ENCODE data around the gene MAP4K2. TPM values are rescaled to one million over a fixed set of nuclear protein-coding genes. Genes with fewer than 3 reads are reported as not detected.
"Not testable (repeated sequence)": the region's sequence is repeated elsewhere in the genome, so short reads cannot be mapped to it uniquely, and the experiment has no call there.

MAP4K2 gene
- polyA plus RNA-seq (2013, experiment 1 of 2; ENCODE audit: insufficient read length): 14.8 TPM
- polyA plus RNA-seq (2013, experiment 2 of 2; ENCODE audit: insufficient read length): 13.1 TPM

DNA sequence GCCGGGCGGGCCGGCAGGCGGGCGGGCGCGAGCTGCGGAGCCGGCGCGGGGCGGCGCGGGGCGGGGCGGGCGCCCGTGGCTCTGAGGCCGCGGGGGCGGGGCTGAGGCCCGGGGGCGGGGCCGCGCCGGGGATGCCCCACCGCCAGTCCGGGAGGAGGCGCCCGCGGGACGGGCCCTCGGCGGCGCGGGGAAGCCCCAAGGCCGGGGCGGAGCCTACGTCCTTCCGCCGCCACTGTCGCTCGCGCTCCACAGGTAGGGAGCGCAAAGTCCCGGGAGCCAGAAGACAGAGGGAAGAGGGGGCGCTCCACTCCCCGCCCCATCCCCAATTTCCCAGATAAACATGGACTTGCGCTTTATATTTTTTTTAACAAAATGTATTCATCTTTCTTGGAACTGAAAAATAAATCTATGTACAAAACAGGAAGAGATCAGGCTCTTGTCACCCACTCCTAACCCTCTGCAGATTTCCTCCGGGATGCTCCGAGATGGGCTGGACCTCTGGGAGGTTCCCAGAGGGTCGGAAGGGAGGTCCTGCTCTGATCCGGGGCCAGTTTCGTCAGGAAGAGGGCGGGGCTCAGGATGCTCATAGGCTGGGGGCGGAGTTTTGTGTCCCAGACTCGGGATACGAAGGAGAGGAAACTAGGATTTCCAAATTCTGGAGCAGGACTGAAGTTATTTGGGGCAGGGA is at the start of gene MAP4K2:
Gene MAP4K2 (minus strand): TSS at position 57 of the 688 bp plus-strand sequence. CDS start 65 bp downstream, outside the sequence.
- peak; percentile 84 for DNase-seq

DNA sequence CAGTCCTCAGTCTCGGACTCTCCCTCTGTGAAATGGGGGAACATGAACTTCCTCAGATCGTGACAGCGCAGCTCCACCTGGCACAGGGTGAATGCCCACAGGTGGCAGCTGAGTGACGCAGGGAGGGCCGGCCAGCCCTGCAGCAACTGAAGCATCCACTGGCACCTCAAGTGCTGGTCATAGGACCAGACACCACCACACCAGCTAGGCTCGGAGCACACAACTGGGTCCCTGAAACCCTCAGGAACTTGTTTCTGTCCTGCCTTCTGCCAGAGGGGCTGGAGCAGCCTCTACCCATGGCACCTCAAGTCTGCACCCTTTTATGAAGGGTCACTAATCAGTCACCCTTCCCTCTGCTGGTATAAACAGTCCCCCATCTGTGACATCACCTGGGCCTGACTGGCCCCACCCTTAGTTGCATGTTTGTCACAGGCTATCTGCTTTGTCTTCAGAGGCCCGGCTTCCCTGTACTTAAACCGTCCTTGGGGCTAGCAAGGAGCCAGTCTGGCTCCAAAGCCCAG is 48.9 kb upstream of the MAP4K2 start:
- no peak for DNase-seq

DNA sequence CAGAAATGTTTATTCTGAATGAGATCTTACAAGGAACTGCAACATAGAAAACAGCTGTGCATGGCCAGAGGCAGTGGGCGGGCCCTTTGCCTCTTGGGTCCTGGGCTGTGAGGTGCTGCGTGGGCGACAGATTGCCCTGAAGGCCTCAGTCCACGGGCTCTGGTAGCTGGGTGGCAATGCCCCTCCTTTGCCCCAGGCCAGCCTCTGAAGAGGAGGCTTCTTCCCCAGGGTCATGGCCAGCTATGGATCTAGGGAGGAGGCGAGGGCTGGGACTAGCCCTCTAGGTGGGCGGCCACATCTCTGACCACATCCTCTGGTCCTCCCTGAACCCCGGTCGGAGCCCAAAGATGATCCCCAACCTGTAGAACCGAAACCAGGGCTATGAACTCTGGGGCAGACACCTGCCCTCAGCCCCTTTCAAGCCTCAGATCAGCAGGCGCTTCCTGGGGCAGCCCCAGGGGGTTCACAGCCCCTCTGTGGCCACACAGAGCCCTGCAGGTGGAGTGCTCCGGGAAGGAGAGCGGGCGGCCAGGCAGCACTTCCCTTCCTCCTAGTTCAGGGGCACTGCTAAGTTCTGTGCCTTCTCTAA is 48.1 kb upstream of the MAP4K2 start:
- DNase-seq: no peak

DNA sequence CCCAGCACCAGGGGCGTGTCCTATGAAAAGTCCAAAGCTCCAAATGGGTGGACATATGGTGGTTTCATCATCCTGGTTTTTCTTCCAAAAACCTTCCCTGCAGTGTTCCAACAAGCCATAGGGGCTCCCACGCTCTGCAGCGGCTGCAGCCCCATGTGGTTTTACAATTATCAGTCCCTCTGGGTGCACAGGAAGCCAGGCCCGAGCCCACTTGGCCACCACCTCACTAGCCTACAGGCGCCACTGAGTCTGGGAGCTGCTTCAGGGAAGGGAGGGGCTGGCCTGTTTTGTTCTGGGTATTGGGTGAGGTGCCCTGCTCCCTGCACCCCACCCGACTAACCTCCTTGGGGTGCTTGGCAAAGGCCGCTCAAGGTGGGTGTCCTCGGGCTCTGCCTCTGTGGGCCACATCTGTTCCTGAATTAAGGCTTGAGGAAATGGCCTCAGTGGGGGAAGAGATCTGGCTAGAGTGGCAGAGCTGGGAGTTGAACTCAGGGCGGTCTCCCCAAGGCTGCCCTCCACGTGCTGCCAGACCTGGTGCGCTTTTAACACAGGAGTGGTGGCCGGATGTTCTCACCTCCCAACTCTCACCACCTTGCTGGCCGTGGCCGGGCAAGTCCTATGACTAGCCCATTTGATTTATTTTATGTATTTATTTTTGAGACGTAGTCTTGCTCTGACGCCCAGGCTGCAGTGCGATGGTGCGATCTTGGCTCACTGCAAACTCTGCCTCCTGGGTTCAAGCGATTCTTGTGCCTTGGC is 46.8 kb upstream of the MAP4K2 start:
- no peak for DNase-seq

DNA sequence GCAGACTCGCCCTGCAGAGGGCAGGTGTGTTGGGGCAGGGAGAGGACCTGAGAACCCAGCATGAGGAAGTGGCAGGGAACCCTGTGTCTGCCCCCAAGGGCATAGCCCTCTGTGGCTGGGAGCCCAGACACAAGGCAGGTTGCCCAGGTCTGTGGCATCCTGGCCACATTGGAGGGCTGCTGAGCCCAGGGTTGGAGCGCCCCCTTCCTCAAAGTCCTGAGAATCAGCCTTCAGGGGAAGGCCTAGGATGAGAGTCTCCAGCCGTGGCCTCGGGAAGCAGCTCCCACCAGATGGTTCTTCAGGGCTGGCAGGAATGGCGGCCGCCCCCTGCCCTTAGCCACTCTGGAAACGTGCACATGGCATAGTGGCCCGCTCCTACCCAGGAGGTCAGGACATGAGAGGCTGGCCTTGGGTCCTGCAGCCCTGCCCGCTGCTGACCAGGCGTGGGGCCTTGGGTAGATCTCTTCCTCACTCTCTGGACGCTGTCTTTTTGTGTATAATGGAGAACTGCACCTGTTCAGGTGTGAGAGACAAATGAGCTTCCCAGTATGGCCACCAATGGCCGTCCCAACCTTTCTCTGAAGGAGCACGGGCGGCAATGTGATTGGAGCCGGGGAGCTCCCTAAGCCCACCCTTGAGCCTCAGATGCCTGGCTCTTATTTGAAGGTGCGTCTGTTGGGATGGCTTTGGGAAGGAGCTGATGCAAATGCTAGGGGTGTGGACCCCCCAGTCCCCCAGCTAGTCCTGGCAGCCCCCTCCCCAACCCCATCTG is 46.0 kb upstream of the MAP4K2 start:
- no peak for DNase-seq

DNA sequence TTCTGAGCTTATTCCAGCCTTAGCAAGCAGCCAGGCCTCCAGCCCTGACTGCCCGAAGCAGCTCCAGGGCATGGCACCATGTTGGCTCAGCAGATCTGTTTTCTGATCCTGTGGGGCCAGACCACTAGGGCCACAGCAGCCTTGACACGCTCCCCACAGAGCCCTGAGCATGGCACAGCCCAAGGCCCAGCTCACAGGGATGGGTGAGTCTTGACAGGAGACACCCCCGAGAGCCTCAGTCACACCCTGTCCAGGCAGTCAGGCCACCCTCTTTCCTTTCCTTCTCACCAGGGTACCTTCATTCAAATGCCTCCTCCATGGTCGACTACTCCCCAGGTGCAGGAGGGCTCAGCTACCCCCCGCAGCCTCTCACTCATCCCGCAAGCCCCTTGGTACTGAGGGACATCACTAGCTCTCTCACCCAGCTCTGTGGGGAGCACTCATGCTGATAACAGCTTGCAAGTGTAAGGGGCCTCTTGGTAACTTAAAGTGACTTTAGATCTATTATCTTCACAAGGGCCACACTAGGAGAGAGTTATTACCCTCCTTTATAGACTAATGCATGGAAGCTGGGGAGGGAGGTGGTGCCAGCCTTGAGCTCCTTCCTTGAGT is 45.3 kb upstream of the MAP4K2 start:
- no peak for DNase-seq

DNA sequence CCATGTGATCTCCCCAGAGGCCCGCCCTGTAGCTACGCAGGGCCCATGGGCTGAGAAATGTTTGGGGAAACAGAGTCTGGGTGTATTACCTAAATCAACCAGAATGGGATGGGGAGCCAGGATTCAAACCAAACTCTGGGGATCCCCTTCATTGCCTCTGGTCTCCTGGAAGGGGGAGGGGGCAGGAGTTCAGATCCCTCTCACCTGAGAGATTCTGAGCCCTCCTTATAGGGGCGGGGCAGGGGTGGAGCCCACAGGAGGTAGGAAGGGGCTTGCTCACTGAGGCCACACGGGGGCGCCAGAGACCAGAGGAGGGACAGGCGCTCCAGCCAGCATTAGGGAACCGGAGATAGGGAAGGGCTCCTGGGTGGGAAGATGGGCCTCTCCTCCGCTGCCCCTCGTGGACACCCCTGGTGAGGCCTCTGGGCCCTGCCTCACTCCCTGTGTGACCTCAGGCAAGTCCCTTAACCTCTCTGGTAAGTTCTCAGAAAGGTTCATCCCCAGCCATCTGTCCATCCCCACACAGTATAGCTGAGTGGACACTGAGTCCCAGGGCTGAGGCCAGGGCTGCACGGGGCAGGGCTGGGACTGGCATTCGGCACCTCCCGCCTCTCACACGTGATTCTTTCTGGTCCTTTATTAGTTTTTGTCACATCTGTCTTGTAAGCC is 44.1 kb upstream of the MAP4K2 start:
- DNase-seq: peak; percentile 87

DNA sequence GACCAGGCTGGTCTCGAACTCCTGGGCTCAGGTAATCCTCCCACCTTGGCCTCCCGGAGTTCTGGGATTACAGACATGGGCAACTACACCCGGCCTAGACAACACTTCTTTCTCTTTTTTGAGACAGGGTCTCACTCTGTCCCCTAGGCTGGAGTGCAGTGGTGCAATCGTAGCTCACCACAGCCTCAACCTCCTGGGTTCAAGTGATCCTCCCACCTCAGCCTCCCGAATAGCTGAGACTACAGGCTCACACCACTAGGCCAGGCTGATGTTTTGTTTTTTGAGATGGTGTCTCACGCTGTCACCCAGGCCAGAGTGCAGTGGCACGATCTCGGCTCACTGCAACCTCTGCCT is 42.7 kb upstream of the MAP4K2 start:
- not testable (repeated sequence) for DNase-seq

DNA sequence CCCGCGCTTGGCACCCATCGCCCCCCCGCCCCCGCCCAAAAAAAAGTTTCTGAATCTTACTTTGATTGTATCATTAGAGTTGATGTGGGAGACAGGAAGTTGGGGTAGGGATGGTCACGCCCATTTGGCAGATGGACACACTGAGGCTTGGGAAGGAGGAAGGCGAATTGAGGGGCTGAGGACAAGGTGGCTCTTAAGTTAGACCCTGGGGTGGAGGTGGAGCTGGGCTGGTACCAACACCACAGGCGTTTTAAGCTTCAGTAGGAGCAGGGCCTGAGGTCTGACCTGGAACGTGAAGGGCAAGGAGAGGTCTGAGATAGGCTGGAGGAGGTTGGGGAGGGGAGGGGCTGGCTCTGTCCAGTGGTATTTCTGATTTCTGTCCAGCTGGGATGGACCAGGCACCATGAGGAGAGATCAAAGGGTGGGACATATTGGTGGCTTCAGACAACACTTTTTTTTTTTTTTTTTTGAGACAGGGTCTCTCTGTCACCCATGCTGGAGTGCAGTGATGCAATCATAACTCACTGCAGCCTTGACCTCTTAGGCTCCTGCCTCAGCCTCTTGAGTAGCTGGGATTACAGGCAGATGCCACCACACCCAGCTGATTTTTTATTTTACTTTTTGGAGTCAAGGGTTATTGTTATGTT is 42.2 kb upstream of the MAP4K2 start:
- DNase-seq: no peak

DNA sequence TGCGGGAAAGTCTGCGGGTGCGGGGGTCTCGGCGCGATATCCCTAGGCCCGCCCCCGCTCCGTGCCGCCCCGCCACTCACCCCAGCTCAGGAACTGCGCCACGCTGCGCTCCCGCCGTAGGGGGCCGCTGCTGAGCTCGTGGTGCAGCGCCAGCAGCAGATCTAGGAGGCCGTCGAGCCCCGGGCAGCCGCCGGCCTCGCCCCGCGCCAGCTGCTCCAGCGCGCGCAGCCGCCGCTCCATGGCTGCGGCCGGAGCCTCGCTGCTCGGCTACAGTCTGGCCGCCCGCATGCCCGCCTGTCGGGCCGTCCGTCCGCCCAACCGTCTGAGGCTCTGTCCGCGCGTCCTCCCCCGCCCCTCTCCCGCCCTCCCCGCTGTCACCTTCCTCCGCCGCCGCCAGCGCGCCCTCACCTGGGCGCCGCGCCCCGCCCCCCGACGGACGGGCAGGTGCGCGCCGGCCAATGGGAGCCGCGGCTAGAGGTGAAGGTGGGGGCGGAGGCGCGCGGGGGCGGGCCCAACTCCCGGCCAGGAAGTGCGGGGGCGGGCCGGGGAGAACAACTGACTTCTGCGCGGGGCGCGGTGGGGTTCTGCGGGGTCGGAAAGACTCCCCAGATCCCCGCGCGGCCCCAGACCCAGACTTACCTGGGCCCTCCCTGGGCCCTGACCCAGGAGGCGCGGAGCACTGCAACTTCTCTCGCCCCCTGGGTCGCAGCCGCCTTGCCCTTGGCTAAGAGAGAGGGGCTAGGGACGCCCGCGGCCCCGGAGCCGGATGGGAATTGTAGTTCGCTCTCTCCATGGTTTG is 41.5 kb upstream of the MAP4K2 start, which contains the start of gene CDC42BPG:
Gene CDC42BPG (minus strand): TSS at position 324 of the 799 bp plus-strand sequence. CDS start 84 bp downstream, at position 240.
- peak; percentile 57 for DNase-seq

DNA sequence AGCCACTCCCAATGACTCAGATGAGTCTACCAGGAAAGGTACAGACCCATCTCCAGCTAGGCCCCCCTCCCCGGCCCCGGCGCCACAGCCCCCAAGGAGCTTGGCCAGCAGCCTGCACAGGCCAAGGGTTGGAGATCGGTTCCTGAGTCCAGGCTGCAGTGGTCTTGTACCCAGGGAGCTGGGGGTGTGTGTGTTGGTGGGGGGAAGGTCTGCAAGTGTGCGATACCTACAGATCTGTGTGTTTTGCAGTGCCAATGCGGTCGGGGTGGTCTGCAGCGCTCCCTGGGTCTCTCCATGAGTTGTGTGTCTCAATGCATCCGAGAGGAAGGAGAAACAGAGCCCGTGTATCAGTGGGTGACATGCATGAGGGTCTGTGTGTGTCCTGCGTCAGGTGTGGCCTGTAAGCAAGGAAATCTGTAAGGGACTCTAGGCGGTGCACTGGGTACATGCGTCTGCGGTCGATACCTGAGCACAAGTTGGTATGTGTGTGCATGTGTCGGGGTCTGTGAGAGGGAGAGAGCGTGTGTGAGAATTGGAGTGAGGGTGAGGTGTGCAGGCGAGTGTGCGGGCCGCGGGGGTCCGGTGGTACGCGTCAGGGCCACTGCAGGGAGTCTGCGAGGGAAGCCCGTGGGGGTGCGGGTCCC is 40.8 kb upstream of the MAP4K2 start:
- DNase-seq: no peak

DNA sequence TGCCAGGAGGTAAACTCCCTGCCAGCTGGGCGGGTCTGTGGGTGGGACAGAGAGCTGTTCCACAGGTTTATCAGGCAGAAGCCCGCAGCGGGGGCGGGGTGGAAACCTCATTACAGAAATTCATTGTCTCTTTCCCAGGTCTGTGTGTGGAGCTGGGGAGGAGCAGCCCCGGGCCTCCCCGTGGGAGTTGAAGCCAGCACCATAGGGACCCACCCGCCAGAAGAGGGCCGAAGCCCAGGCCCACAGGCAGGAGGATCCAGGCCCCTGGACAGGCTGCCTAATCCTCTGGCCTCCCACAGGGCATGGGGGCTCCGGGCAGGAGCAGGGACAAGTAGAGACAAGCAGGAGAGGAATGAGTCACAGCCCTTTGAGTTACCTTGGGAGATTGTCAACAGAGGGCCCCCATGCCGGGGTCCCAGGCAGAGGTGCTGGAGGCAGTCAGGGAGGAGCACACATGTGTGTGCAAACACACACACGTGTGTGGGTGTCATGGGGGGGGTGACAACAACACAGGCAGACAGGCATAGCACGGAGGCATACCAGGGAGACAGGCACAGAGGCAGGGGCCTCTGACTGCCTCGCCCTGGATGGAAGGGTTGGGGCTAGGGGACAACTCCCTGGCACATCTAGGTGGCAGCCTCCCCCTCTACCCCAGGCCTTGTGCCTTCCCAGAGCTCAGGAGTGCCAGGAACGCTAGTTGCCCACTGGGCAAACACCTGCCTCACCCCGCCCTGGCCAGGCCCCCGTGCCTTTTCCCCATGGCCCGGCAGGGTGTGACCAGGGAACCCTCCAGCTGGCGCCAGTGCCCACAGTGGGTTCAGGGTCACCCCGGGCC is 40.1 kb upstream of the MAP4K2 start:
- no peak for DNase-seq

DNA sequence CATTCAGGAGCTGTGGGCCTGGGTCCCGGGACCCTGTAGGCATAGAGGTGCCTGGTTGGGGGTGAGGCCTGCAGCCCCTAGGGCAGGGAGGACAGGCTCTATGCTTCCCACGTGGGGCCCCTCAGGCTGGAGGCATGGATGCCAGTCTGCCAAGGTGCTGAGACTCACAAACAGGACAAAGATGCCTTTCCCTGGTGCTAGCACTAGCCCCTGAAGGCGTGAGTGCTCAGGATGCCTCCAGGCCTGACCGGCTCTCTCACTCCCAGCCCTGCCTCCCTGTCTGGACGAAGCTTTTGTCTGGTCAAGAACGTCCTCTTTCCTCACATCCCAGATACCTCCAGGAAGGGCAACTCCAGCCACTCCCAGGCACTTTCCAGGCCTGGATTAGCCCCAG is 39.3 kb upstream of the MAP4K2 start:
- no peak for DNase-seq

DNA sequence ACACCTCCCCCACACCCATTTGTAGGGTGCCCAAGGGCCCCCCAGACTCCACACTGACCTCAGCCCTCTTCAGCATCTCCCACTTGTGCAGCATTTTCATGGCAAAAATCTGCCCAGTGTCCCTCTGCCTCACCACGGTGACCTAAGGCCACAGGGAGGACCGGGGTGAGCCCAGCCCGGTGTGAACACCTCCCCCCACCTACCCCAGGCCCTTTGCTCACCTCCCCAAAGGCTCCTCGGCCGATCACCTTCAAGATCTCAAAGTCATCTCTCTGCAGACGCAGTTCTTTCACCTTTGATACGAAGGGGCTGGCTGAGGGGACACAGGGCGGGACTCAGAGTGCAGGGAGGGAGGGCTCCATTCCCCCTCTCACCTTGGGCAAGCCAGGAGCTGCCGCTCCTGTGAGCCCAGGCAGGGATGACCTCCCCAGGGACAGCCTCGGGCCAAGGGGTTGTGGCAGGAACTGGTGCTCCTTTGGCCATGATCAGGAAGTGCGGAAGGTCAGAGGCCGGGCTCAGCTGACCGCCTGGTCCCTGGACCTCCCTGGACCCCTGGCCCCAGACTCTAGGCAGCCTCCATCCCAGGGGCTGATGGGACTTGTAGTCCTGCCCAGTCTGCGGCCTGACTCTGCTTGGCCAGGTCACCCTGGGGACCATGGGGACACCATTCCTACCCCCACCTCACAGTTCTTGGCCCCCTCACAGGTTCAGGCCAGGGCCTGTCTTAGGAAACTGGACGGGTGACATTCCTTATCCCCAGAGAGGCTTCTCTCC is 38.8 kb upstream of the MAP4K2 start:
- DNase-seq: no peak

DNA sequence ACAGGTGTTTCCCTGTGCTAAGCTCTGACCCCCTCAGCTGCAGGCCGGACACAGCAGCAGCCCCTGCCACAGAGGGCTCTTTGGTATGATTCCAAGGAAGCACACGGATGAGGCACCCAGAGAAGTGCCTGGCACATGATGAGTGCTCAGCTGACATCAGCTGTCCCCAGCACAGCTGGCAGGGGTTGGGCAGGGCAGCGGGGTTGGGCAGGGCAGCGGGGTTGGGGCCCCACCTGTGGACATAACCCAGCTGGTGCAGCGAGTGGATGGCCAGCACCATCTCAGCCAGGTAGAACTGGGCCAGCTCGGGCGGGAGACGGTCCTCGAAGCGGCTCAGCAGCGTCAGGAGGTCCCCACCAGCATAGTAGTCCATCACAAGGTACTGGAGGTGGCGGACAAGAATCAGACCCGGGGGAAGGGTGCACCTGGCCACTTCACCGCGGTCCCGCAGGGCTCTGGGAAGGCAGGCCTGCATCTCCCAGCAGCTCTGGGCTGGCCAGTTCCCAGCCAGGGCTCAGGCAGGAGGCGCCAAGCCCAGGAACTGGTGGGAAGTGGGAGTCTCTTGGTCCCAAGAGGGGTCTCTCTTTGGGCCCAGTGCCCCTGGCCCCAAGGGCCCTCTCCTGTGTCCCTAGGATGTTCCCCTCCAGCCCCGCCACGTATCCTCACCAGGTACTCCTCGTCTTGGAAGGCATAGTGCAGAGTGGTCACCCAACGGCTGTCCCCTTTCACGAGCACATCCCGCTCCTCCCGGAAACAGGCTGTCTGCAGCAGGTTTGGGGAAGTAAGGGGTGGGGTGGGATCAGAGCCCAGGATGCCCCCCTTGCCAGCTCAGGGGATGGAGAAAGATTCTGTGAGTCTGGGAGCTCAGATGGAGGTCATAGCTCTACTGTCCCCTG is 37.1 kb upstream of the MAP4K2 start:
- DNase-seq: no peak

DNA sequence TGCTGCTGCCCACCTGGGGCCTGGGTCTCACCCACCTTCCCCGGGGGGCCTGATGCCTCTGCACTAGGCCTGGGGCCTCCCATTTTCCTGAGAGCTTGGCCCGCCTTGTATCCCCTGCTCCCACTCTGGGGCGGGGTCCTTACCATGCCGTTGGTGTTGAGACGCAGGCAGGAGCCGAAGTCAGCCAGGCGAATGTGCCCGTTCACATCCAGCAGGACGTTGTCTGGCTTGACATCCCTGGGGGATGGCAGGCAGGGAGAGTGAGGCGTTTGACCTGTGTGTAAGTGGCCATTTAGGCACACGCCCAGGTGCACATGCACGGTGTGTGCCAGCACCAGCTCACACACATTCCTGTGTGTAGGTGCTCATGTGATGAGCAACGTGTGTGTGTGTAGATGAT is 36.3 kb upstream of the MAP4K2 start:
- no peak for DNase-seq

Measured in fibroblast of skin of abdomen (primary cell).